ENCODE measurements around the gene IFNA10. TPM values are rescaled to one million over a fixed set of nuclear protein-coding genes. Genes with fewer than 3 reads are reported as not detected.
"Not testable (repeated sequence)": the region's sequence is repeated elsewhere in the genome, so short reads cannot be mapped to it uniquely, and the experiment has no call there.

IFNA10 gene
- total RNA-seq, 2 donors from 2014 or later, result not detected

GRCh38 chr9:21213411-21214326, 6.7 kb upstream of the IFNA10 start:
- H3K27ac Mint-ChIP-seq; H3K4me1 Mint-ChIP-seq; H3K9me3 Mint-ChIP-seq; ATAC-seq (replicated peaks); H3K4me3 Mint-ChIP-seq; H3K36me3 Mint-ChIP-seq (ENCODE audit: low read depth): not testable (repeated sequence)
- H3K27me3 Mint-ChIP-seq, result peaks cover 17% of the 10 kb centered on the region

GRCh38 chr9:21212160-21212559, 5.2 kb upstream of the IFNA10 start:
- not testable (repeated sequence) for H3K27ac Mint-ChIP-seq; ATAC-seq (replicated peaks); H3K36me3 Mint-ChIP-seq (ENCODE audit: low read depth); H3K4me3 Mint-ChIP-seq; H3K9me3 Mint-ChIP-seq; H3K4me1 Mint-ChIP-seq
- peaks cover 14% of the 10 kb centered on the region for H3K27me3 Mint-ChIP-seq

GRCh38 chr9:21210782-21211181, 3.8 kb upstream of the IFNA10 start:
- ATAC-seq (replicated peaks), result not testable (repeated sequence)

GRCh38 chr9:21210311-21210710, 3.4 kb upstream of the IFNA10 start:
- H3K27me3 Mint-ChIP-seq, result peaks cover 8% of the 10 kb centered on the region
- no peak for ATAC-seq (replicated peaks)

More at GRCh38 chr9:21210782-21211181, 3.8 kb upstream of the IFNA10 start:
- not testable (repeated sequence) for H3K27me3 Mint-ChIP-seq; H3K4me1 Mint-ChIP-seq; H3K9me3 Mint-ChIP-seq; H3K4me3 Mint-ChIP-seq; H3K27ac Mint-ChIP-seq; H3K36me3 Mint-ChIP-seq (ENCODE audit: low read depth)

GRCh38 chr9:21205204-21205603, 1.7 kb downstream of the IFNA10 start:
- Mint-ChIP-seq H3K4me3 (no peak overlapping the region), H3K27ac (no peak overlapping the region), H3K27me3 (peaks cover 20% of the 10 kb centered on the region), H3K4me1 (no peaks in the 10 kb centered on the region), H3K36me3 (ENCODE audit: low read depth) (no peaks in the 10 kb centered on the region), H3K9me3 (no peaks in the 10 kb centered on the region)
- ATAC-seq (replicated peaks), result peak; percentile 62

More at GRCh38 chr9:21210311-21210710, 3.4 kb upstream of the IFNA10 start:
- H3K4me1 Mint-ChIP-seq, result no peaks in the 10 kb centered on the region
- H3K9me3 Mint-ChIP-seq, result no peaks in the 10 kb centered on the region
- no peak overlapping the region for H3K27ac Mint-ChIP-seq
- no peaks in the 10 kb centered on the region for H3K36me3 Mint-ChIP-seq (ENCODE audit: low read depth)
- no peak overlapping the region for H3K4me3 Mint-ChIP-seq

- H3K4me3 Mint-ChIP-seq; H3K9me3 Mint-ChIP-seq; H3K27ac Mint-ChIP-seq; ATAC-seq (replicated peaks); H3K36me3 Mint-ChIP-seq (ENCODE audit: low read depth); H3K4me1 Mint-ChIP-seq: not testable (repeated sequence)
- peaks cover 20% of the 10 kb centered on the region for H3K27me3 Mint-ChIP-seq
Observed at GRCh38 chr9:21202105-21202504, 4.8 kb downstream of the IFNA10 start, which contains the start of gene IFNA7. TSS of gene IFNA7 (minus strand) at chr9:21202205. CDS start at chr9:21202165, 40 bp downstream.

- peak; percentile 76 for ATAC-seq (replicated peaks)
- not testable (repeated sequence) for H3K36me3 Mint-ChIP-seq (ENCODE audit: low read depth); H3K27me3 Mint-ChIP-seq; H3K9me3 Mint-ChIP-seq; H3K4me1 Mint-ChIP-seq; H3K27ac Mint-ChIP-seq
- peak overlapping the region; percentile 40 for H3K4me3 Mint-ChIP-seq
Observed at GRCh38 chr9:21194867-21195776, 11.8 kb downstream of the IFNA10 start.

- H3K36me3 Mint-ChIP-seq (ENCODE audit: low read depth); H3K9me3 Mint-ChIP-seq; H3K27me3 Mint-ChIP-seq; H3K4me1 Mint-ChIP-seq; ATAC-seq (replicated peaks); H3K4me3 Mint-ChIP-seq; H3K27ac Mint-ChIP-seq: not testable (repeated sequence)
Observed at GRCh38 chr9:21187487-21187886, 19.5 kb downstream of the IFNA10 start, which contains the start of gene IFNA4. TSS of gene IFNA4 (minus strand) at chr9:21187587. CDS start at chr9:21187531, 56 bp downstream.

GRCh38 chr9:21182810-21183736, 23.9 kb downstream of the IFNA10 start:
- H3K9me3 Mint-ChIP-seq, H3K27ac Mint-ChIP-seq, H3K27me3 Mint-ChIP-seq: not testable (repeated sequence)

GRCh38 chr9:21174671-21175070, 32.3 kb downstream of the IFNA10 start:
- Mint-ChIP-seq H3K36me3 (ENCODE audit: low read depth) (no peaks in the 10 kb centered on the region), H3K9me3 (no peaks in the 10 kb centered on the region), H3K27ac (no peak overlapping the region), H3K27me3 (no peaks in the 10 kb centered on the region), H3K4me1 (no peaks in the 10 kb centered on the region), H3K4me3 (no peak overlapping the region)
- no peak for ATAC-seq (replicated peaks)

More at GRCh38 chr9:21182810-21183736, 23.9 kb downstream of the IFNA10 start:
- ATAC-seq (replicated peaks), result peak; percentile 66
- not testable (repeated sequence) for H3K4me1 Mint-ChIP-seq; H3K36me3 Mint-ChIP-seq (ENCODE audit: low read depth); H3K4me3 Mint-ChIP-seq

GRCh38 chr9:21172156-21172555, 34.8 kb downstream of the IFNA10 start:
- H3K27me3 Mint-ChIP-seq, result no peaks in the 10 kb centered on the region
- H3K4me1 Mint-ChIP-seq, result no peaks in the 10 kb centered on the region
- H3K36me3 Mint-ChIP-seq (ENCODE audit: low read depth), result no peaks in the 10 kb centered on the region
- H3K4me3 Mint-ChIP-seq, result no peak overlapping the region
- no peak for ATAC-seq (replicated peaks)
- H3K27ac Mint-ChIP-seq, result no peak overlapping the region
- H3K9me3 Mint-ChIP-seq, result no peaks in the 10 kb centered on the region

GRCh38 chr9:21171351-21171750, 35.6 kb downstream of the IFNA10 start:
- no peaks in the 10 kb centered on the region for H3K36me3 Mint-ChIP-seq (ENCODE audit: low read depth)
- no peaks in the 10 kb centered on the region for H3K27me3 Mint-ChIP-seq
- H3K27ac Mint-ChIP-seq, result no peak overlapping the region
- no peaks in the 10 kb centered on the region for H3K4me1 Mint-ChIP-seq
- no peak overlapping the region for H3K4me3 Mint-ChIP-seq
- no peak for ATAC-seq (replicated peaks)
- no peaks in the 10 kb centered on the region for H3K9me3 Mint-ChIP-seq

- H3K27ac Mint-ChIP-seq; H3K36me3 Mint-ChIP-seq (ENCODE audit: low read depth); H3K9me3 Mint-ChIP-seq; ATAC-seq (replicated peaks); H3K27me3 Mint-ChIP-seq; H3K4me3 Mint-ChIP-seq; H3K4me1 Mint-ChIP-seq: not testable (repeated sequence)
Observed at GRCh38 chr9:21166560-21166959, 40.4 kb downstream of the IFNA10 start, which contains the start of gene IFNA21. TSS of gene IFNA21 (minus strand) at chr9:21166660. CDS start at chr9:21166612, 48 bp downstream.

- Mint-ChIP-seq H3K9me3 (no peaks in the 10 kb centered on the region), H3K27me3 (no peaks in the 10 kb centered on the region), H3K27ac (no peak overlapping the region), H3K4me3 (no peak overlapping the region), H3K4me1 (peaks cover 10% of the 10 kb centered on the region), H3K36me3 (ENCODE audit: low read depth) (no peaks in the 10 kb centered on the region)
- ATAC-seq (replicated peaks), result no peak
Observed at GRCh38 chr9:21165516-21165915, 41.4 kb downstream of the IFNA10 start.

All from activated T-helper 17 cell treated with anti-CD3 and anti-CD28 coated beads, Interleukin-2, amount 50 U/mL, for 72 hours (primary cell).